Stimulated activated memory B cell treated with anti-CD40 and anti-IgM and Interleukin-4, amounts not matched to agents 10 μg/mL and 1 μg/mL and 100 μg/mL, for 72 hours (primary cell): Measurements from ENCODE around the gene DCTPP1.

Experiments
- ATAC-seq: fragments of 150-1000 bp; cut with Tn5 transposase; 2 replicates; pipeline ENCODE4 v1.10.0; 2021
- H3K27ac Mint-ChIP-seq: one replicate; pipeline ENCODE4 v1.8.0; 2022; ENCODE audit warnings: mild to moderate bottlenecking, mixed read lengths
- H3K27me3 Mint-ChIP-seq: one replicate; pipeline ENCODE4 v1.8.0; 2022; ENCODE audit warnings: mixed read lengths
- H3K36me3 Mint-ChIP-seq: one replicate; pipeline ENCODE4 v1.8.0; 2022; ENCODE audit warnings: mixed read lengths
- H3K4me1 Mint-ChIP-seq: one replicate; pipeline ENCODE4 v1.8.0; 2022; ENCODE audit warnings: mixed read lengths
- H3K4me3 Mint-ChIP-seq: one replicate; pipeline ENCODE4 v1.8.0; 2022; ENCODE audit warnings: mild to moderate bottlenecking, moderate library complexity, mixed read lengths
- H3K9me3 Mint-ChIP-seq: one replicate; pipeline ENCODE4 v1.8.0; 2022; ENCODE audit warnings: mixed read lengths

Gene DCTPP1

GRCh38 chr16:30437511-30438046 is 7.7 kb upstream of the DCTPP1 start:
- ATAC-seq, result no peak
- peak overlapping the region; percentile 28 for H3K27ac Mint-ChIP-seq
- H3K27me3 Mint-ChIP-seq, result no peaks in the 10 kb centered on the region
- H3K36me3 Mint-ChIP-seq, result peaks cover 7% of the 10 kb centered on the region
- no peak overlapping the region for H3K4me3 Mint-ChIP-seq
- H3K9me3 Mint-ChIP-seq, result no peaks in the 10 kb centered on the region
- H3K4me1 Mint-ChIP-seq, result peaks cover 38% of the 10 kb centered on the region

- Mint-ChIP-seq H3K4me3 (no peak overlapping the region), H3K27me3 (no peaks in the 10 kb centered on the region), H3K9me3 (no peaks in the 10 kb centered on the region), H3K27ac (peak overlapping the region; percentile 26), H3K36me3 (no peaks in the 10 kb centered on the region), H3K4me1 (peaks cover 25% of the 10 kb centered on the region)
- no peak for ATAC-seq
These were observed 5.0 kb upstream of the DCTPP1 start for GRCh38 chr16:30434852-30435251.

GRCh38 chr16:30430428-30430970 is 669 bp upstream of the DCTPP1 start:
- Mint-ChIP-seq H3K4me3 (no peak overlapping the region), H3K4me1 (peaks cover 21% of the 10 kb centered on the region)
- ATAC-seq, result peak; percentile 25

GRCh38 chr16:30429418-30429677 is 482 bp downstream of the DCTPP1 start:
- Mint-ChIP-seq H3K4me3 (no peak overlapping the region), H3K4me1 (peaks cover 13% of the 10 kb centered on the region), H3K9me3 (no peaks in the 10 kb centered on the region), H3K27me3 (no peaks in the 10 kb centered on the region), H3K36me3 (peaks cover 17% of the 10 kb centered on the region), H3K27ac (no peak overlapping the region)
- ATAC-seq, result no peak

More at GRCh38 chr16:30430428-30430970, 669 bp upstream of the DCTPP1 start:
- Mint-ChIP-seq H3K9me3 (no peaks in the 10 kb centered on the region), H3K27me3 (no peaks in the 10 kb centered on the region), H3K27ac (no peak overlapping the region), H3K36me3 (peaks cover 17% of the 10 kb centered on the region)

GRCh38 chr16:30428055-30428454 is 1.8 kb downstream of the DCTPP1 start:
- H3K27me3 Mint-ChIP-seq, result no peaks in the 10 kb centered on the region
- no peaks in the 10 kb centered on the region for H3K9me3 Mint-ChIP-seq
- peaks cover 29% of the 10 kb centered on the region for H3K36me3 Mint-ChIP-seq
- H3K4me1 Mint-ChIP-seq, result peaks cover 7% of the 10 kb centered on the region
- peak overlapping the region; percentile 1 for H3K4me3 Mint-ChIP-seq
- no peak overlapping the region for H3K27ac Mint-ChIP-seq
- ATAC-seq, result no peak

GRCh38 chr16:30421010-30421409 is 8.8 kb downstream of the DCTPP1 start:
- H3K4me1 Mint-ChIP-seq, result peaks cover 25% of the 10 kb centered on the region
- H3K9me3 Mint-ChIP-seq, result no peaks in the 10 kb centered on the region
- H3K27me3 Mint-ChIP-seq, result no peaks in the 10 kb centered on the region
- H3K36me3 Mint-ChIP-seq, result peaks cover 39% of the 10 kb centered on the region
- no peak for ATAC-seq
- H3K27ac Mint-ChIP-seq, result no peak overlapping the region
- H3K4me3 Mint-ChIP-seq, result no peak overlapping the region

- peaks cover 30% of the 10 kb centered on the region for H3K36me3 Mint-ChIP-seq
- no peaks in the 10 kb centered on the region for H3K27me3 Mint-ChIP-seq
- ATAC-seq, result no peak
- peaks cover 22% of the 10 kb centered on the region for H3K4me1 Mint-ChIP-seq
- H3K9me3 Mint-ChIP-seq, result no peaks in the 10 kb centered on the region
- H3K27ac Mint-ChIP-seq, result peak overlapping the region; percentile 70
- H3K4me3 Mint-ChIP-seq, result peak overlapping the region; percentile 78
These were observed 11.3 kb downstream of the DCTPP1 start for GRCh38 chr16:30418350-30419181.

GRCh38 chr16:30417529-30418349 is 12.1 kb downstream of the DCTPP1 start:
- peak overlapping the region; percentile 70 for H3K27ac Mint-ChIP-seq
- peaks cover 22% of the 10 kb centered on the region for H3K4me1 Mint-ChIP-seq

GRCh38 chr16:30416624-30417528 is 13.0 kb downstream of the DCTPP1 start:
- Mint-ChIP-seq H3K27ac (peak overlapping the region; percentile 70), H3K36me3 (peaks cover 32% of the 10 kb centered on the region), H3K4me3 (peak overlapping the region; percentile 26), H3K27me3 (no peaks in the 10 kb centered on the region), H3K9me3 (no peaks in the 10 kb centered on the region), H3K4me1 (peaks cover 28% of the 10 kb centered on the region)
- no peak for ATAC-seq

More at GRCh38 chr16:30417529-30418349, 12.1 kb downstream of the DCTPP1 start:
- peak overlapping the region; percentile 78 for H3K4me3 Mint-ChIP-seq
- ATAC-seq, result peak; percentile 93
- no peaks in the 10 kb centered on the region for H3K9me3 Mint-ChIP-seq
- peaks cover 29% of the 10 kb centered on the region for H3K36me3 Mint-ChIP-seq
- no peaks in the 10 kb centered on the region for H3K27me3 Mint-ChIP-seq

- Mint-ChIP-seq H3K27ac (peak overlapping the region; percentile 10), H3K36me3 (peaks cover 27% of the 10 kb centered on the region), H3K4me3 (no peak overlapping the region), H3K4me1 (peaks cover 29% of the 10 kb centered on the region), H3K9me3 (no peaks in the 10 kb centered on the region), H3K27me3 (no peaks in the 10 kb centered on the region)
- ATAC-seq, result no peak
These were observed 13.7 kb downstream of the DCTPP1 start for GRCh38 chr16:30416047-30416603.

GRCh38 chr16:30414159-30414558 is 15.7 kb downstream of the DCTPP1 start:
- ATAC-seq, result no peak
- Mint-ChIP-seq H3K4me1 (peaks cover 42% of the 10 kb centered on the region), H3K4me3 (no peak overlapping the region), H3K36me3 (peaks cover 15% of the 10 kb centered on the region), H3K9me3 (no peaks in the 10 kb centered on the region), H3K27ac (no peak overlapping the region), H3K27me3 (no peaks in the 10 kb centered on the region)

GRCh38 chr16:30413112-30413806 is 16.6 kb downstream of the DCTPP1 start:
- peaks cover 43% of the 10 kb centered on the region for H3K4me1 Mint-ChIP-seq
- H3K27me3 Mint-ChIP-seq, result no peaks in the 10 kb centered on the region
- H3K27ac Mint-ChIP-seq, result no peak overlapping the region
- H3K36me3 Mint-ChIP-seq, result peaks cover 15% of the 10 kb centered on the region
- ATAC-seq, result no peak
- no peak overlapping the region for H3K4me3 Mint-ChIP-seq
- H3K9me3 Mint-ChIP-seq, result no peaks in the 10 kb centered on the region

GRCh38 chr16:30409125-30410060 is 20.4 kb downstream of the DCTPP1 start:
- Mint-ChIP-seq H3K27me3 (no peaks in the 10 kb centered on the region), H3K4me1 (peaks cover 42% of the 10 kb centered on the region), H3K9me3 (no peaks in the 10 kb centered on the region), H3K4me3 (peak overlapping the region; percentile 47), H3K27ac (peak overlapping the region; percentile 82), H3K36me3 (peaks cover 15% of the 10 kb centered on the region)
- ATAC-seq, result peak; percentile 78
